ENCODE data around the gene KCNK10. TPM values are rescaled to one million over a fixed set of nuclear protein-coding genes. Genes with fewer than 3 reads are reported as not detected.
A peak's percentile ranks its signal among the peaks of the same experiment; 100 is the strongest.

Gene KCNK10
- total and polyA plus RNA-seq, 4 experiments from 2014 or later, result not detected

DNA sequence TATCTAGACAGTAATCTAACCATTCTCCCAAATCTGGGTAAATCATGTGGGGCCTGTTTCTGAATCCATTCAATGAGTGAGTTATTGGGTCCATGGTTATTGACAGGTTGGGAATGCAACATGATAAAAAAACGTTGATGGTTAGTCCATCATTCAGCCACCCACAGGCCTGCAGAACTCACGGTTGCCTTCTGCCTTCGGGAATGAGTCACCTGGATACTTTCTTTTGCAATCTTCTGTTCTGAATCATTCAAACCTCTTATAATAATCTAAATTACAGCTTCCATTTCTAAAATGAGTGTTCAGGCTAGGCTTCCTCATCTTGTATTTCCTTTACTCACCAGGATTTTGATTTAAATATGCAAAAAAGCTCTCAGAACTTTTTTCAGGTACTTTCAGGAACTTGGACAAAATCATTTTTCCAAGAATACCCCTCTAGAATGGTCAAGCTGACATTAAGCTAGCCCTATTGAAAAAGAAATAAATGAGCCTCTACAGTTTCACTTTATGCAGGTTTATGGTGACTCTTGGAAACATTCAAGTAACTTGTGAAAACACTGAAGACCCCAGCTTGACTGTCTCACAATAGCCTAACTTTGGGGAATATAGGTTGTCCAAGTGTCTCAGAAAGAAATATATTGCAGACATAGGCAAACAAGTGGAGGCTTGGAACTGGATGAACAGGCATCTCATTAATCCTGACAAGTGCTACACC is 94.4 kb downstream of the KCNK10 start:
- POLR2A ChIA-PET (ENCODE audit: partially characterized antibody), result no interaction called here

DNA sequence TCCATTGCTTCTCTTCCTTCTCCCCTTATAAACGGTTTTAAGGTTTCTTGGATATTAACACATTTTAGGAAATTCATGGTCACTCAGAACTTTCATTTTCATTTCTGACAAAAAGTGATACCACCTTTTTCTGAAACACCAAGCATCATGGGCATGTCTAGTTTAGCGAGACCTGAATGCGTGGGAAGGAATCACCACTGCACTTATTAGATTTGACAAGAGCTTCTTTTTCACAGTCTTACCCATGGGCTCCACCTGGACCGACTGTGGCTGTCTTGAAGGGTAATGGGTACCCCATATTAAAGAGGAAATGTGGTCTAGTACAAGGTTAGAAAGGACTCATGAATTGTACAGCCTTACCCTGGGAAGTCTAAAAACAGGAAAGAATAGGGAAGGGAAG is 95.4 kb downstream of the KCNK10 start:
- no peaks in the 10 kb centered on the region for H3K4me1 ChIP-seq (ENCODE audit: insufficient read depth, low read length)
- H3K9me3 Mint-ChIP-seq, result peaks cover 2 to 16% (median 12%) of the 10 kb centered on the region in 8 donors
- H3K36me3 ChIP-seq (ENCODE audit: insufficient read depth, low read length), result no peaks in the 10 kb centered on the region
- no peak for DNase-seq
- peaks cover 6 to 7% of the 10 kb centered on the region in 2 donors for H3K27me3 Mint-ChIP-seq
- no peak overlapping the region for H3K27ac ChIP-seq (ENCODE audit: low read depth, low read length)
- H3K4me1 Mint-ChIP-seq, result no peaks in the 10 kb centered on the region
- H3K4me3 Mint-ChIP-seq, result no peak overlapping the region
- no peaks in the 10 kb centered on the region for H3K27me3 ChIP-seq (ENCODE audit: insufficient read depth, low read length)
- no peak overlapping the region for H3K4me3 ChIP-seq (ENCODE audit: low read length in 2 of 2)
- H3K9me3 ChIP-seq (ENCODE audit: control insufficient read depth in 1 of 2, low read length in 2 of 2), result no peaks in the 10 kb centered on the region
- H3K36me3 Mint-ChIP-seq, result no peaks in the 10 kb centered on the region
- CTCF ChIA-PET (ENCODE audit: partially characterized antibody), result no interaction called here
- H3K27ac Mint-ChIP-seq, result no peak overlapping the region
- POLR2A ChIA-PET (ENCODE audit: partially characterized antibody), result no interaction called here
- intact Hi-C loops (cut with micrococcal nuclease), result no loop called here

More for the DNA sequence above, 94.4 kb downstream of the KCNK10 start:
- no peak for DNase-seq
- Mint-ChIP-seq H3K27ac (no peak overlapping the region), H3K36me3 (no peaks in the 10 kb centered on the region), H3K4me1 (no peaks in the 10 kb centered on the region), H3K9me3 (peaks cover 0 to 6% (median 4%) of the 10 kb centered on the region in 8 donors), H3K4me3 (no peak overlapping the region), H3K27me3 (peaks cover 6 to 7% of the 10 kb centered on the region in 2 donors)
- H3K4me3 ChIP-seq (ENCODE audit: low read length in 2 of 2), result no peak overlapping the region
- CTCF ChIA-PET (ENCODE audit: partially characterized antibody), result no interaction called here
- H3K27me3 ChIP-seq (ENCODE audit: insufficient read depth, low read length), result no peaks in the 10 kb centered on the region
- no peaks in the 10 kb centered on the region for H3K4me1 ChIP-seq (ENCODE audit: insufficient read depth, low read length)
- no peak overlapping the region for H3K27ac ChIP-seq (ENCODE audit: low read depth, low read length)
- intact Hi-C loops (cut with micrococcal nuclease), result no loop called here
- no peaks in the 10 kb centered on the region for H3K36me3 ChIP-seq (ENCODE audit: insufficient read depth, low read length)
- no peaks in the 10 kb centered on the region for H3K9me3 ChIP-seq (ENCODE audit: control insufficient read depth in 1 of 2, low read length in 2 of 2)

GRCh38 chr14:88225721-88226120 is 97.3 kb downstream of the KCNK10 start:
- Histone ChIP-seq H3K36me3 (ENCODE audit: insufficient read depth, low read length) (no peaks in the 10 kb centered on the region), H3K9me3 (ENCODE audit: control insufficient read depth in 1 of 2, low read length in 2 of 2) (no peaks in the 10 kb centered on the region), H3K4me3 (ENCODE audit: low read length in 2 of 2) (no peak overlapping the region), H3K27me3 (ENCODE audit: insufficient read depth, low read length) (no peaks in the 10 kb centered on the region), H3K4me1 (ENCODE audit: insufficient read depth, low read length) (no peaks in the 10 kb centered on the region), H3K27ac (ENCODE audit: low read depth, low read length) (no peak overlapping the region)
- ChIA-PET POLR2A (ENCODE audit: partially characterized antibody) (no interaction called here), CTCF (ENCODE audit: partially characterized antibody) (no interaction called here)
- Mint-ChIP-seq H3K36me3 (no peaks in the 10 kb centered on the region), H3K27me3 (peaks cover 8% of the 10 kb centered on the region in 2 donors), H3K4me1 (no peaks in the 10 kb centered on the region), H3K27ac (no peak overlapping the region), H3K4me3 (no peak overlapping the region), H3K9me3 (peaks cover 6 to 35% (median 23%) of the 10 kb centered on the region in 8 donors)
- intact Hi-C loops (cut with micrococcal nuclease), result no loop called here
- no peak for DNase-seq

DNA sequence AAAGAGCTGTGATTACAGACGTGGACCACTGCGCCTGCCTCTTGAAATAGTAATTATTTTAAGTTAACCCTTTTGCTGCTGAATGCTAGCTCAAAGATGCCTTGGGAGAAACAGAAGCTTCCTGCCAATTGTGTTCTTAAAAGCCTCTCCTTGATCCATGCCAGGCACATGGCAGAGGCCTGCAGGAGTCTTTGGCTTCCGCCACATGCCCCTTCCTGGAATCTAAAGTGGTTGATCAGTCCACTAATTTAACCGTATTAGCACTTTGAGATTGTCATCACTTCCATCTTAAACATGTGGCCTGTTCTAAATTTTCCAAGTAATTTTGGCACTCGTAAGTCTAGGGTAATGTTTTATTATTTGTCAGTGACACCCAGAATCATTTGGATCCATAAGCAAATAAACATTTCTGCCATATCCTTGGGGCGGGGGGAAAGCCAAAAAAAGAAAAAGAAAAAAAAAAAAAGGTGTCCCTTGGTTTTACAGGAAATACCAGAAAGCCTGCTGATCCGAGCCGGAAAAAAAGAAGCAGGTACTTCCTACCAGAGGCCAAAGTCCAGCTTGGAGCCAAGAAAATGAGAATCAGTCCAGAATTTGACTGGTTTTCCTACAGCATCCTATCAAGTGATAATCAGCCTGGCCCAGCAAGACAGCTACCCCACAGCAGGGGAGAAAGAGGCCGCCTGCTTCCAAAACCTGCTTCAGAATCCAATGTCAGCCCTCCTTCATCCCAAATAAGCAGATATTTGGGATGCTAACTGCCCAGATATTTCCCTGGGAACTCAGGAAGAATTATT is 104.8 kb downstream of the KCNK10 start:
- no peaks in the 10 kb centered on the region for H3K36me3 Mint-ChIP-seq
- no peaks in the 10 kb centered on the region for H3K4me1 Mint-ChIP-seq
- H3K27me3 ChIP-seq (ENCODE audit: insufficient read depth, low read length), result no peaks in the 10 kb centered on the region
- ChIA-PET CTCF (ENCODE audit: partially characterized antibody) (no interaction called here), POLR2A (ENCODE audit: partially characterized antibody) (no interaction called here)
- no peak overlapping the region for H3K4me3 ChIP-seq (ENCODE audit: low read length in 2 of 2)
- H3K9me3 Mint-ChIP-seq, result peaks cover 6 to 27% (median 18%) of the 10 kb centered on the region in 8 donors
- H3K27me3 Mint-ChIP-seq, result peaks cover 2 to 10% of the 10 kb centered on the region in 2 donors
- no peaks in the 10 kb centered on the region for H3K36me3 ChIP-seq (ENCODE audit: insufficient read depth, low read length)
- H3K4me3 Mint-ChIP-seq, result no peak overlapping the region
- H3K27ac Mint-ChIP-seq, result no peak overlapping the region
- H3K4me1 ChIP-seq (ENCODE audit: insufficient read depth, low read length), result no peaks in the 10 kb centered on the region
- intact Hi-C loops (cut with micrococcal nuclease), result no loop called here
- no peaks in the 10 kb centered on the region for H3K9me3 ChIP-seq (ENCODE audit: control insufficient read depth in 1 of 2, low read length in 2 of 2)
- no peak overlapping the region for H3K27ac ChIP-seq (ENCODE audit: low read depth, low read length)
- DNase-seq, result no peak

GRCh38 chr14:88212691-88213090 is 110.4 kb downstream of the KCNK10 start:
- CTCF ChIA-PET (ENCODE audit: partially characterized antibody), result interaction anchor here (0.7 to 1.3 kb wide), 2 partner anchors 12 to 24 kb away, joined by 3 to 4 read pairs; no protein-coding TSS in a partner anchor
- Mint-ChIP-seq H3K9me3 (no peaks in the 10 kb centered on the region), H3K4me1 (no peaks in the 10 kb centered on the region), H3K4me3 (no peak overlapping the region), H3K36me3 (no peaks in the 10 kb centered on the region), H3K27me3 (peaks cover 9% of the 10 kb centered on the region in 2 donors), H3K27ac (peak overlapping the region in 1 of 7 donors; percentile 9)
- Histone ChIP-seq H3K4me3 (ENCODE audit: low read length in 2 of 2) (no peak overlapping the region), H3K4me1 (ENCODE audit: insufficient read depth, low read length) (no peaks in the 10 kb centered on the region), H3K36me3 (ENCODE audit: insufficient read depth, low read length) (no peaks in the 10 kb centered on the region), H3K27me3 (ENCODE audit: insufficient read depth, low read length) (no peaks in the 10 kb centered on the region), H3K9me3 (ENCODE audit: control insufficient read depth in 1 of 2, low read length in 2 of 2) (no peaks in the 10 kb centered on the region), H3K27ac (ENCODE audit: low read depth, low read length) (no peak overlapping the region)
- POLR2A ChIA-PET (ENCODE audit: partially characterized antibody), result no interaction called here
- no peak for DNase-seq
- intact Hi-C loops (cut with micrococcal nuclease), result no loop called here

- CTCF ChIA-PET (ENCODE audit: partially characterized antibody), result interaction anchor here (0.7 kb wide), 2 partner anchors 15 to 19 kb away, joined by 3 read pairs; no protein-coding TSS in a partner anchor
Observed at GRCh38 chr14:88210426-88210825, 112.6 kb downstream of the KCNK10 start.

GRCh38 chr14:88209273-88209672 is 113.8 kb downstream of the KCNK10 start:
- H3K4me1 Mint-ChIP-seq, result no peaks in the 10 kb centered on the region
- H3K27me3 Mint-ChIP-seq, result peaks cover 7 to 16% of the 10 kb centered on the region in 2 donors
- H3K4me3 Mint-ChIP-seq, result no peak overlapping the region
- peaks cover 0 to 4% (median 0%) of the 10 kb centered on the region in 8 donors for H3K9me3 Mint-ChIP-seq
- no peak for DNase-seq
- H3K27ac ChIP-seq (ENCODE audit: low read depth, low read length), result no peak overlapping the region
- CTCF ChIA-PET (ENCODE audit: partially characterized antibody), result no interaction called here
- no peak overlapping the region for H3K4me3 ChIP-seq (ENCODE audit: low read length in 2 of 2)
- no peaks in the 10 kb centered on the region for H3K36me3 Mint-ChIP-seq
- H3K4me1 ChIP-seq (ENCODE audit: insufficient read depth, low read length), result no peaks in the 10 kb centered on the region
- intact Hi-C loops (cut with micrococcal nuclease), result no loop called here
- POLR2A ChIA-PET (ENCODE audit: partially characterized antibody), result no interaction called here
- H3K27ac Mint-ChIP-seq, result no peak overlapping the region
- H3K27me3 ChIP-seq (ENCODE audit: insufficient read depth, low read length), result no peaks in the 10 kb centered on the region
- no peaks in the 10 kb centered on the region for H3K36me3 ChIP-seq (ENCODE audit: insufficient read depth, low read length)
- H3K9me3 ChIP-seq (ENCODE audit: control insufficient read depth in 1 of 2, low read length in 2 of 2), result no peaks in the 10 kb centered on the region

More at GRCh38 chr14:88210426-88210825, 112.6 kb downstream of the KCNK10 start:
- intact Hi-C loops (cut with micrococcal nuclease), result no loop called here
- Mint-ChIP-seq H3K9me3 (no peaks in the 10 kb centered on the region), H3K36me3 (no peaks in the 10 kb centered on the region), H3K27me3 (peaks cover 4 to 9% of the 10 kb centered on the region in 2 donors), H3K4me1 (no peaks in the 10 kb centered on the region), H3K27ac (no peak overlapping the region), H3K4me3 (no peak overlapping the region)
- Histone ChIP-seq H3K36me3 (ENCODE audit: insufficient read depth, low read length) (no peaks in the 10 kb centered on the region), H3K27ac (ENCODE audit: low read depth, low read length) (no peak overlapping the region), H3K4me1 (ENCODE audit: insufficient read depth, low read length) (no peaks in the 10 kb centered on the region), H3K27me3 (ENCODE audit: insufficient read depth, low read length) (no peaks in the 10 kb centered on the region), H3K4me3 (ENCODE audit: low read length in 2 of 2) (no peak overlapping the region), H3K9me3 (ENCODE audit: control insufficient read depth in 1 of 2, low read length in 2 of 2) (no peaks in the 10 kb centered on the region)
- no peak for DNase-seq
- POLR2A ChIA-PET (ENCODE audit: partially characterized antibody), result no interaction called here

All from CD4-positive, alpha-beta memory T cell (primary cell).